Left lung (tissue), 10 donors: ENCODE measurements around the gene ADIG. TPM values are rescaled to one million over a fixed set of nuclear protein-coding genes. Genes with fewer than 3 reads are reported as not detected.

Experiments
- ATAC-seq: fragments of 200-7000 bp; cut with Tn5 transposase; one replicate; pipeline ENCODE4 v1.9.1; 2020; ENCODE audit warnings: moderate library complexity
- DNase-seq, 4 donors: peaks; one replicate each; pipeline ENCODE4 v3.0.0-alpha.2; 2013 to 2020
- H3K27ac ChIP-seq, 2 donors: fragments of 200-600 bp; sonication (generic) in 1 of 2; one replicate each; pipeline versions ENCODE4 v1.5.0 to v1.8.0; 2020 to 2021
- H3K27me3 ChIP-seq, 2 donors: fragments of 200-600 bp; sonication (generic) in 1 of 2; one replicate each; pipeline versions ENCODE4 v1.5.0 to v1.8.0; 2020 to 2021
- H3K36me3 ChIP-seq, 2 donors: fragments of 200-600 bp; sonication (generic) in 1 of 2; one replicate each; pipeline versions ENCODE4 v1.5.0 to v1.8.0; 2020 to 2021
- H3K4me1 ChIP-seq, 2 donors: fragments of 200-600 bp; one replicate each; pipeline ENCODE4 v1.8.0; 2021
- H3K4me3 ChIP-seq, 2 donors: fragments of 200-600 bp; sonication (generic) in 1 of 2; one replicate each; pipeline versions ENCODE4 v1.5.0 to v1.8.0; 2020 to 2021; ENCODE audit warnings: mild to moderate bottlenecking in 1 of 2
- H3K9me3 ChIP-seq, 2 donors: fragments of 200-600 bp; sonication (generic) in 1 of 2; one replicate each; pipeline versions ENCODE4 v1.5.0 to v1.8.0; 2020 to 2021
- intact Hi-C, 2 donors: fragments of 100-400 bp; cut with DNase I; formaldehyde crosslinking; loops; one replicate each; pipeline versions ENCODE4 v1.11.2 to v1.14.2; 2022
- polyA plus RNA-seq, 6 donors: library from polyadenylated mRNA; unstranded; fragments of 120-200 nt; gene quantifications; one replicate each; pipeline ENCODE4 v1.2.1, GENCODE V29; 2013; ENCODE audit not compliant: insufficient read length in 6 of 6
- total RNA-seq, 2 donors: library from RNA; stranded (reverse); fragmentation: NEBNext Ultra II Directional; extraction: Animal tissue kit (Norgen Biotek cat#: 25700); gene quantifications; one replicate each; pipeline ENCODE4 v1.2.1, GENCODE V29; 2021
- TF ChIP-seq, protein P1 (sequence below), 2 donors: fragments of 200-600 bp; sonication (generic) in 1 of 2; IDR thresholded peaks; one replicate each; pipeline versions ENCODE4 v1.5.0 to v1.8.0; 2021; ENCODE audit warnings: antibody characterized with exemption in 2 of 2
- donor health status: DM: no; HTN: yes; CAD: no.
- donor health status: DM: no; HTN: no; CAD: no.

ADIG gene
- total and polyA plus RNA-seq, 8 donors, result not detected

DNA sequence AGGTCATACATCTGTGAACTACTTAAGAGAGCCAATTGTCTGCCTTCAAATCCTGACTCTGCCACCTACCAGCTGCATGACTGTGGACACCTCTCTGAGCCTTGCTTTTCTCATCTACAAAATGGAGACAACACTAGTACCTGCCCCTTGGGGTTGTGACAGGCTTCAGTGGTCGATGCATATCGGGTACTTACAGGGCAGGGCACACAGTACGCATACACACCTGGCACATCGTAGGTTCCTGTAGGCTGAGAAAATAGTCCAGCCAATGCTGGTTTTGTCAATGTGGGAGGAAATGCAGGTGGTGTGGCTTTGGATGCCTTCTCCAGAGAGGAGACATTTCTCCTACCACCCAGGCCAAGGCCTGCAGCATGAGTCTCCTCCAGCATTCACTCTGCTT is 2.3 kb downstream of the ADIG start:
- intact Hi-C loops, result no loop called here
- Histone ChIP-seq H3K27me3 (peaks cover 0 to 27% of the 10 kb centered on the region in 2 donors), H3K4me1 (no peaks in the 10 kb centered on the region), H3K27ac (no peak overlapping the region), H3K36me3 (no peaks in the 10 kb centered on the region), H3K4me3 (no peak overlapping the region), H3K9me3 (no peaks in the 10 kb centered on the region)
- ATAC-seq (no peak), DNase-seq (no peak)
- TF ChIP-seq, protein P1, sequence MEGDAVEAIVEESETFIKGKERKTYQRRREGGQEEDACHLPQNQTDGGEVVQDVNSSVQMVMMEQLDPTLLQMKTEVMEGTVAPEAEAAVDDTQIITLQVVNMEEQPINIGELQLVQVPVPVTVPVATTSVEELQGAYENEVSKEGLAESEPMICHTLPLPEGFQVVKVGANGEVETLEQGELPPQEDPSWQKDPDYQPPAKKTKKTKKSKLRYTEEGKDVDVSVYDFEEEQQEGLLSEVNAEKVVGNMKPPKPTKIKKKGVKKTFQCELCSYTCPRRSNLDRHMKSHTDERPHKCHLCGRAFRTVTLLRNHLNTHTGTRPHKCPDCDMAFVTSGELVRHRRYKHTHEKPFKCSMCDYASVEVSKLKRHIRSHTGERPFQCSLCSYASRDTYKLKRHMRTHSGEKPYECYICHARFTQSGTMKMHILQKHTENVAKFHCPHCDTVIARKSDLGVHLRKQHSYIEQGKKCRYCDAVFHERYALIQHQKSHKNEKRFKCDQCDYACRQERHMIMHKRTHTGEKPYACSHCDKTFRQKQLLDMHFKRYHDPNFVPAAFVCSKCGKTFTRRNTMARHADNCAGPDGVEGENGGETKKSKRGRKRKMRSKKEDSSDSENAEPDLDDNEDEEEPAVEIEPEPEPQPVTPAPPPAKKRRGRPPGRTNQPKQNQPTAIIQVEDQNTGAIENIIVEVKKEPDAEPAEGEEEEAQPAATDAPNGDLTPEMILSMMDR (IDR thresholded peaks at IDR 0.05), result no peak

DNA sequence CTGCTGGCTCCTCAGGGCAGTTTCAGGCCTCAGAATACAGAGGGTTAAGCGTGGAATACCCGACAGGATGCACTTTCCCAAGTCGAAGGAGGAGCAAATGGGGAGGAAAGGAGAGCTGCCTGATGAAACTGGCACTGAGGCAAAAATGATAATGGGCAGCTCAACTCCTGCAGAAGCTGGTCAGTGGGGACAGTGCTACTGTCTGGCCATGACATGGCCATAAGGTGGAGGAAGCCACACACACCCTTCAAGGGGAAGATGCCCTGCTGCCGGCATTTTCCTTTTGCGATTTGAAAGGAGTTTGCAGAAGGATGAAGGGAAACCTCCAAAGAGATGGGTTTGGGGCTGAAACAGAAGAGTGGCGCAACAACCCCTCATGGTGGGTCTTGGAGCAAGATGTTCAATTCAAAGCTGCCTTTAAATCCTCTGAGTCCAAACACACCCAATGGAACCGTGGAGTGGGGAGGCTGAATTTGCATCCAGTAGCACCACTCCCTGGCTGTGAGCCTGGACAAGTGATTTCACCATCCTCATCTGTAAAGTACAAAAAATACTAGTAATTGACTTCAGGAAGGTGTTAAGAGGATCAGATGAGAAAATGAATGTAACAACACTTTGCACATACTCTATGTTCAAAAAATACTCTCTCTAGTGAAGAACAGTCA is 3.2 kb downstream of the ADIG start:
- no peaks in the 10 kb centered on the region for H3K4me1 ChIP-seq
- no peak overlapping the region for H3K4me3 ChIP-seq
- no peak for ATAC-seq
- TF ChIP-seq, protein P1 (IDR thresholded peaks at IDR 0.05), result no peak
- no peaks in the 10 kb centered on the region for H3K36me3 ChIP-seq
- peaks cover 0 to 27% of the 10 kb centered on the region in 2 donors for H3K27me3 ChIP-seq
- DNase-seq, result no peak
- H3K9me3 ChIP-seq, result no peaks in the 10 kb centered on the region
- intact Hi-C loops, result no loop called here
- H3K27ac ChIP-seq, result no peak overlapping the region

DNA sequence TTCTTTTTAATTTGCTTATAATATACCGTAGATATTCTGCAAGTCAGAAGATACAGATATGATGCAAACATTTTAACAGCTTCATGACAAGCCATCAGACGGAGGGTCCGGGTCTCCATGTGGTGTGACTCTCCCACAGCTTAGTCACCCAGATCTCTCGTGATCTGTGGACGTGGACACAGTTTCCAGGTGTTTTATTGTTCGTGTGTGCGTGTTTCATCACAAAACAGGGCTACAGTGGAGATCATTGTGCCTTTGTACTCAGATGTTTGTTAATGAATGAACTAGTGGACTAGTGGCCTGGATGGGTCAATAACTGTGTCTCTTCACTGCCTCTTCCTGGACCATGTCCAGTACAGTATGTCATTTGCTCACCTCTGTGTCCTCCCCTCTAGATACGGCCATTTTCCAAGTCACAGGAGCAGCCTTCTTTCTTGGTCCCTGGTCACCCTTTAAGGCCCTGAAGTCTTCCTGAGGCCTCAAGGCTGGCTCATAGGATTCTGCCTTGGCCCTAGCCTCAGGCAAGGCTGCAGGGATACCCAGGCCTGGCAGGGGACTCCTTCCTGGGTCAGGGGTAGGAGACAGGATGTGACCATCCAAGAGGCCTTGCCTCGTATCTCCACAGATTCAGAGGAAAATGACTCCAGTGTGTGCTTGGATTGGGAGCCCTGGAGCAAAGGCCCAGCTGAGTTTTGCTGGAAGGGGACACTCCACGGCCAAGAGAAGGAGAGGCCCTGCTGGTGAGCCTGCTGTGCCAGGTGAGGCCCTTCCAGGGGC is 4.6 kb downstream of the ADIG start:
- TF ChIP-seq, protein P1 (IDR thresholded peaks at IDR 0.05), result no peak
- intact Hi-C loops, result no loop called here
- ATAC-seq, result no peak

DNA sequence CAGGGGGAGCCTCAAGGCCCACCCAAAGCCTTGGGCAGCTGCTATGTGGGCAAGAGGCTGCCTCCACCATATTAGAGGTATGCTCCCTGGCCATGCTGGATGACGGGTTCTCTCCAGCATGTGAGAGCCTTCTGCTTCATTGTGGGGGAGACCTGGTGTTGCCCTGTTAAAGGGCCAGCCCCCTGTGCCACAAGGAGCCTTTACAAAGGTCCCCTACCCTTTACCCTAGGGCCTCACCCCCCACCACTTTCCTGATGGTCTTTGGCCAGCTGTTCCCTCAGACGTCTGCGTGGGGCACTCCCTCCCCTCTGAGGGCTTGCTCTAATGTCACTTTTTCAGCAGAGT is 5.2 kb downstream of the ADIG start:
- intact Hi-C loops, result no loop called here
- Histone ChIP-seq H3K27ac (no peak overlapping the region), H3K9me3 (no peaks in the 10 kb centered on the region), H3K4me3 (no peak overlapping the region), H3K36me3 (no peaks in the 10 kb centered on the region), H3K4me1 (no peaks in the 10 kb centered on the region), H3K27me3 (peaks cover 0 to 33% of the 10 kb centered on the region in 2 donors)
- TF ChIP-seq, protein P1 (IDR thresholded peaks at IDR 0.05), result no peak
- no peak for ATAC-seq
- no peak for DNase-seq

More for the DNA sequence above, 4.6 kb downstream of the ADIG start:
- Histone ChIP-seq H3K4me3 (no peak overlapping the region), H3K36me3 (no peaks in the 10 kb centered on the region), H3K27me3 (peaks cover 0 to 27% of the 10 kb centered on the region in 2 donors), H3K27ac (no peak overlapping the region), H3K9me3 (no peaks in the 10 kb centered on the region), H3K4me1 (no peaks in the 10 kb centered on the region)
- peak in 1 of 4 donors; percentile 37 for DNase-seq

DNA sequence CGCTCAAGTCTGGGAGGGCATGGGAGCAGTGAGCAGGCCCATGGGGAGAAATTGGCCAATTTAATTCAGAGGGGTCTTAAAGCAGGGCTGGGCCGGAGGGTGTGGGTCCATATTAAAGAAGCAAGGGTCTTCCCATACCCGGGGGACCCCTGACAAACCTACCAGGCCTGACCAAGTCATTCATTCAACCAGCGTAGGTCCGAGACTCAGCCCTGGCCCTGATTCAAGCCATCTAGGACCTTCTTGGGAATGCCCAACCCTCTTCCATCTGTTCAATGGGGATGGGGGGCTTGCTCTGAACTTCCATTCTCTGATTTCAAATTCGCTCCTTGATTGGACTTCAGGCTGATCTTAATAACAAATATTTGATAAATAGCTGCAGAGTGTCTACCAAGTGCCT is 7.3 kb downstream of the ADIG start:
- ATAC-seq, result no peak
- H3K27me3 ChIP-seq, result peaks cover 0 to 25% of the 10 kb centered on the region in 2 donors
- DNase-seq, result no peak
- no peak overlapping the region for H3K27ac ChIP-seq
- H3K36me3 ChIP-seq, result no peaks in the 10 kb centered on the region
- no peaks in the 10 kb centered on the region for H3K4me1 ChIP-seq
- H3K4me3 ChIP-seq, result no peak overlapping the region
- intact Hi-C loops, result no loop called here
- TF ChIP-seq, protein P1 (IDR thresholded peaks at IDR 0.05), result no peak
- H3K9me3 ChIP-seq, result no peaks in the 10 kb centered on the region
